Measurements from ENCODE around the gene MYH13. TPM values are rescaled to one million over a fixed set of nuclear protein-coding genes. Genes with fewer than 3 reads are reported as not detected.

The MYH13 gene
- total and polyA plus RNA-seq, 10 of the 15 experiments (the other 5 are each of a cell fraction or from before 2014, with no cell fraction given), result 0.01 to 0.04 (median 0.03) TPM; not detected in 4

DNA sequence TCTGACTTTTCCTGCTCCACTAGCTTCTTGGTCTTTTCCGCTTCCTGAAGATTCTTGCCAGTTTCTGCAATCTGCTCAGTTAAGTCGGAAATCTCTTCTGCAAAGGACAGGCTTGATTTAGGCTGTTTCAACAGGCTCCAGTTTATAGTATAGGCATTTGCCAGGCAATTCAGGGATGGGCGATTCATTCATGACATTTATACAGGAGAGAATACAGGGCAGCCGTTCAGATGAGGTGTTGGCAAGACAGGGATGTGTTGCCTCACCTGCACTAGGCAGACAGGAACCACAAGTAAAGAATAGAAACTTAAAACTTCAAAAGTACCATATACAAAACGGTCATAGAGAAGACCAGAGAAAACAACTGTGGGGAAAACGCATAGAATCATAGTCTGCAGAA is 61.7 kb downstream of the MYH13 start:
- WGBS (ENCODE audit: insufficient coverage, insufficient replicate concordance, low lambda C conversion rate, missing lambda C conversion rate), result 2% methylated on average over 6 of the region's 6 CpGs
- SMC1A ChIA-PET (ENCODE audit: uncharacterized antibody, unreplicated experiment), result no interaction called here

DNA sequence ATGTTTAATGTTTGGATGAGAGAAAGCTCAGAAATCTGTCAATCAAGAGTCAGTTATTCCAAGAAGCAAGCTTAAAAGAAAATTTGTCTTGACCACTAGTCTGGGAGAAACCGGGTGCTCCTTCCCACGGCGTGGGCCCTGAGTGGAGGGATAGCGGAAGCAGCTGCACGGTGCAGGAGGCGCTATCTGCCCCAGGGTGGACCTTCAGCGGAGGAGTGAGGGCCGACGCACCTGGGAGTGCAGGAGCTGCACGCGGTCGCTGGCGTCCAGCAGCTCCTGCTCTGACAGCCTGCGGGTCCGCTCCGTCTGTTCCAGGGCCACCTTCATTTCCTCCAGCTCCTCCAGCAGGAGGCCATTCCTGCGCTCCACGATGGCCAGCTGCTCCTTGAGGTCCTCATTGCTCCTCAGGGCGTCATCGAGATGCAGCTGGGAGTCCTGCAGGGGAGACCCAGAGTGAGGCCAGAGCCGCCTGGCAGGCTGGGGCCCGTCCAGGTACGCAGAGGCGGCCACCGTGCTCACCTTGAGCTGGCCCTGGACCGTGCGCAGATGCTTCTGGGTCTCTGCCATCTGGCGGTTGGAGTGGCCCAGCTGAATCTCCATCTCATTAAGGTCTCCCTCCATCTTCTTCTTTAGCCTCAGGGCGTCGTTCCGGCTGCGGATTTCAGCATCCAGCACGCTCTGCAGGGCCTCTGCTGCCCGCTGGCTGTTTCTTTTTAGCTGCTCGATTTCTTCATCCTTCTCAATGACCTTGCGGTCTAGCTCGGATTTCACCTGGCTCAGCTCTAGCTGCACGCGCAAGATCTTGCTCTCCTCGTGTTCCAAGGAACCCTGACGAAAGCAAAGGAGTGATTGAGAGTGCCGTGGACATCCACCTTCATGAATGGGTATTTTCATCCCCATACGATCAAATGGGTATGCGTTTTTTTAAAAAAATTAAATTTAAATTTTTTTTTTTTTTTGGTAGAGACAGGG is 63.5 kb downstream of the MYH13 start:
- H3K9me3 ChIP-seq (replicated peaks; ENCODE audit: control insufficient read depth, insufficient read depth, low read length), result no peaks in the 10 kb centered on the region; the same call in 2 of the 3 replicates
- BruUV-seq (replicated peaks), result no TSS peak
- in situ Hi-C loops (cut with MboI) (no loop called here), intact Hi-C loops (cut with micrococcal nuclease; ENCODE audit: unreplicated experiment) (no loop called here)
- H3K27ac ChIP-seq (ENCODE audit: control insufficient read depth, insufficient read depth), result no peak overlapping the region
- no peak overlapping the region for H3K4me2 ChIP-seq (ENCODE audit: control insufficient read depth, insufficient read depth)
- no peak overlapping the region for H3K9ac ChIP-seq (ENCODE audit: control insufficient read depth, insufficient read depth, low read length)
- DNase-seq (ENCODE audit: low read depth, low spot score), result no peak
- no peak for FAIRE-seq
- SMC1A ChIA-PET (ENCODE audit: uncharacterized antibody, unreplicated experiment), result interaction anchor here (1.6 kb wide), 1 partner anchor 305 kb away, joined by 4 read pairs; no protein-coding TSS in a partner anchor
- H3K4me1 ChIP-seq (ENCODE audit: control insufficient read depth, insufficient read depth, low read length), result no peaks in the 10 kb centered on the region
- POLR2A ChIA-PET, result no interaction called here
- no peaks in the 10 kb centered on the region; a peak in 1 of 4 replicates for H3K27me3 ChIP-seq (replicated peaks in 1 of 2; ENCODE audit: control insufficient read depth in 2 of 2, insufficient read depth in 2 of 2, low read length in 1 of 2)
- RAD21 ChIA-PET (ENCODE audit: unreplicated experiment), result no interaction called here
- H2AFZ ChIP-seq (ENCODE audit: control insufficient read depth, low read depth, low read length), result no peak overlapping the region
- no peak for ATAC-seq
- H3K79me2 ChIP-seq (ENCODE audit: control insufficient read depth, insufficient read depth, low read length), result no peaks in the 10 kb centered on the region
- no peak overlapping the region for H3K4me3 ChIP-seq
- H4K20me1 ChIP-seq (ENCODE audit: control insufficient read depth, insufficient read depth), result no peaks in the 10 kb centered on the region
- CTCF ChIA-PET, result no interaction called here
- WGBS (ENCODE audit: insufficient coverage, insufficient replicate concordance, low lambda C conversion rate, missing lambda C conversion rate), result 66% methylated on average over 40 of the region's 44 CpGs
- no peaks in the 10 kb centered on the region for H3K36me3 ChIP-seq (ENCODE audit: control insufficient read depth in 2 of 2, insufficient read depth in 2 of 2, low read length in 1 of 2)
- TF ChIP-seq CEBPB (IDR thresholded peaks at IDR 0.05; ENCODE audit: borderline replicate concordance in 1 of 2, low read depth in 2 of 2, low read length in 2 of 2) (no peak), SREBF2 (IDR thresholded peaks at IDR 0.05; ENCODE audit: low read length) (no peak), MTA3 (IDR thresholded peaks at IDR 0.05; ENCODE audit: borderline replicate concordance, low read length) (no peak), YBX1 (IDR thresholded peaks at IDR 0.05) (no peak), ZNF207 (IDR thresholded peaks at IDR 0.05; ENCODE audit: borderline replicate concordance) (no peak), ESRRA (IDR thresholded peaks at IDR 0.05; ENCODE audit: low read length) (no peak), SUZ12 (IDR thresholded peaks at IDR 0.05; ENCODE audit: unreplicated experiment) (no peak), RCOR1 (conservative IDR thresholded peaks at IDR 0.05; ENCODE audit: low read depth, low read length) (no peak)
- TF ChIP-seq, protein P1, sequence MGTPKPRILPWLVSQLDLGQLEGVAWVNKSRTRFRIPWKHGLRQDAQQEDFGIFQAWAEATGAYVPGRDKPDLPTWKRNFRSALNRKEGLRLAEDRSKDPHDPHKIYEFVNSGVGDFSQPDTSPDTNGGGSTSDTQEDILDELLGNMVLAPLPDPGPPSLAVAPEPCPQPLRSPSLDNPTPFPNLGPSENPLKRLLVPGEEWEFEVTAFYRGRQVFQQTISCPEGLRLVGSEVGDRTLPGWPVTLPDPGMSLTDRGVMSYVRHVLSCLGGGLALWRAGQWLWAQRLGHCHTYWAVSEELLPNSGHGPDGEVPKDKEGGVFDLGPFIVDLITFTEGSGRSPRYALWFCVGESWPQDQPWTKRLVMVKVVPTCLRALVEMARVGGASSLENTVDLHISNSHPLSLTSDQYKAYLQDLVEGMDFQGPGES (IDR thresholded peaks at IDR 0.05), result no peak

More for the DNA sequence above, 61.7 kb downstream of the MYH13 start:
- RAD21 ChIA-PET (ENCODE audit: unreplicated experiment), result no interaction called here
- H3K27ac ChIP-seq (ENCODE audit: control insufficient read depth, insufficient read depth), result no peak overlapping the region
- FAIRE-seq (no peak), DNase-seq (ENCODE audit: low read depth, low spot score) (no peak), ATAC-seq (no peak)
- no peak overlapping the region for H3K9ac ChIP-seq (ENCODE audit: control insufficient read depth, insufficient read depth, low read length)
- no TSS peak for BruUV-seq (replicated peaks)
- intact Hi-C loops (cut with micrococcal nuclease; ENCODE audit: unreplicated experiment) (no loop called here), in situ Hi-C loops (cut with MboI) (no loop called here)
- no peak overlapping the region for H2AFZ ChIP-seq (ENCODE audit: control insufficient read depth, low read depth, low read length)
- POLR2A ChIA-PET, result no interaction called here
- CTCF ChIA-PET, result no interaction called here
- H3K9me3 ChIP-seq (replicated peaks; ENCODE audit: control insufficient read depth, insufficient read depth, low read length), result no peaks in the 10 kb centered on the region; the same call in 2 of the 3 replicates
- no peaks in the 10 kb centered on the region for H3K4me1 ChIP-seq (ENCODE audit: control insufficient read depth, insufficient read depth, low read length)
- H3K79me2 ChIP-seq (ENCODE audit: control insufficient read depth, insufficient read depth, low read length), result no peaks in the 10 kb centered on the region
- TF ChIP-seq, protein P2, sequence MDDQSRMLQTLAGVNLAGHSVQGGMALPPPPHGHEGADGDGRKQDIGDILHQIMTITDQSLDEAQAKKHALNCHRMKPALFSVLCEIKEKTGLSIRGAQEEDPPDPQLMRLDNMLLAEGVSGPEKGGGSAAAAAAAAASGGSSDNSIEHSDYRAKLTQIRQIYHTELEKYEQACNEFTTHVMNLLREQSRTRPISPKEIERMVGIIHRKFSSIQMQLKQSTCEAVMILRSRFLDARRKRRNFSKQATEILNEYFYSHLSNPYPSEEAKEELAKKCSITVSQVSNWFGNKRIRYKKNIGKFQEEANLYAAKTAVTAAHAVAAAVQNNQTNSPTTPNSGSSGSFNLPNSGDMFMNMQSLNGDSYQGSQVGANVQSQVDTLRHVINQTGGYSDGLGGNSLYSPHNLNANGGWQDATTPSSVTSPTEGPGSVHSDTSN (IDR thresholded peaks at IDR 0.05; ENCODE audit: insufficient replicate concordance, low read depth, low read length), result no peak
- TF ChIP-seq ZNF384 (IDR thresholded peaks at IDR 0.05; ENCODE audit: borderline replicate concordance, low read depth, low read length), result no peak
- no peak for TF ChIP-seq NFYB (IDR thresholded peaks at IDR 0.05; ENCODE audit: insufficient read depth, low read depth, low read length)
- TF ChIP-seq EZH2 (IDR thresholded peaks at IDR 0.05; ENCODE audit: borderline replicate concordance, control insufficient read depth, low read depth, low read length), result no peak
- H3K27me3 ChIP-seq (replicated peaks in 1 of 2; ENCODE audit: control insufficient read depth in 2 of 2, insufficient read depth in 2 of 2, low read length in 1 of 2), result peaks cover 0 to 2% of the 10 kb centered on the region in 2 experiments; a peak in 1 of 4 replicates
- no peaks in the 10 kb centered on the region for H3K36me3 ChIP-seq (ENCODE audit: control insufficient read depth in 2 of 2, insufficient read depth in 2 of 2, low read length in 1 of 2)
- H3K4me3 ChIP-seq, result no peak overlapping the region
- no peaks in the 10 kb centered on the region for H4K20me1 ChIP-seq (ENCODE audit: control insufficient read depth, insufficient read depth)
- no peak overlapping the region for H3K4me2 ChIP-seq (ENCODE audit: control insufficient read depth, insufficient read depth)

All from GM12878 (cell line).